Measurements from ENCODE around the gene ARL8A.

DNA sequence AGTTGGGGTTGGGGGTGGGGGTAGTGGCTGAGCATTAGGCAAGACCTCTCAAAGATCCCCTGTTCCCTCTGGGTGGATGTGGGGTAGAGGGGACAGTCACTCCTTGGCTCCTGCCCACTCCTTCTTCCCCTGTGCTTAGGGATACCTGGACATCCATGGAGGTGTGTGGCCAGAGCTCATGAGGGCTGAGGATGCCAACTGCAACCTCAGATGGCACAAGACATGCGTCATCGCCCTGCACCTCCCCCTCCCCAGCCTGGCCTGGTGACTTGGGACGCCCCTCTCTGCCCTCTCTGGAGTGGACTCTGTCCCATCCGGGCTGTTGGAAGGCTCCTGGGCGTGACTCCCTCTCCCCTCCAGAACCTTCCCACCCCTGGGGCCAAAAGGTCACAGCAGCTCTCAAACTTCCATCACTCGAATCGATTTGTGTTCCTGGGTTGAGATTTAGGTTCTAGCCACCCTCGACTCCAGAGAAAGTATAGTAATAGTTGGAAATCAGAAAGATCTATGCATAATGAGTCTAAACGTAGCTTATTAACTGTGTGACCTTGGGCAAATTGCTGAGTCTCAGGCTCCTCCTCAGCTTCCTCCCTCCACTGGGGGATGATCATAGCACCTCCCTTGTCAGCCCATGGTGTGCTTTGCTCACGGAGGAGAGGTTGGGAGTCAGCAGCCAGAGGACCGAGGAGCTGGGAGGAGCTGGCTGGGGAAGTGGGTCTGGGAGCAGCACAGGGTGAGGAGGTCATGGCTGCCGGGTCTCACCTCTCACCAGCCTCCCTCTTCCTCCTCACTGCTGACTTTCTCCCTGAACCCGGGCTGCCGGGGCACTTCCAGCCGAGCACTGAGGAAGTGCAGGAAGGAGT is 18.1 kb upstream of the ARL8A start:
- TF ChIP-seq POLR2A (IDR thresholded peaks at IDR 0.05), result no peak
- TF ChIP-seq, protein P1, sequence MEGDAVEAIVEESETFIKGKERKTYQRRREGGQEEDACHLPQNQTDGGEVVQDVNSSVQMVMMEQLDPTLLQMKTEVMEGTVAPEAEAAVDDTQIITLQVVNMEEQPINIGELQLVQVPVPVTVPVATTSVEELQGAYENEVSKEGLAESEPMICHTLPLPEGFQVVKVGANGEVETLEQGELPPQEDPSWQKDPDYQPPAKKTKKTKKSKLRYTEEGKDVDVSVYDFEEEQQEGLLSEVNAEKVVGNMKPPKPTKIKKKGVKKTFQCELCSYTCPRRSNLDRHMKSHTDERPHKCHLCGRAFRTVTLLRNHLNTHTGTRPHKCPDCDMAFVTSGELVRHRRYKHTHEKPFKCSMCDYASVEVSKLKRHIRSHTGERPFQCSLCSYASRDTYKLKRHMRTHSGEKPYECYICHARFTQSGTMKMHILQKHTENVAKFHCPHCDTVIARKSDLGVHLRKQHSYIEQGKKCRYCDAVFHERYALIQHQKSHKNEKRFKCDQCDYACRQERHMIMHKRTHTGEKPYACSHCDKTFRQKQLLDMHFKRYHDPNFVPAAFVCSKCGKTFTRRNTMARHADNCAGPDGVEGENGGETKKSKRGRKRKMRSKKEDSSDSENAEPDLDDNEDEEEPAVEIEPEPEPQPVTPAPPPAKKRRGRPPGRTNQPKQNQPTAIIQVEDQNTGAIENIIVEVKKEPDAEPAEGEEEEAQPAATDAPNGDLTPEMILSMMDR (IDR thresholded peaks at IDR 0.05), result no peak

All from right lobe of liver (tissue), 4 donors.